Liver (tissue), 9 donors: ENCODE results near the gene CYP2U1. TPM values are rescaled to one million over a fixed set of nuclear protein-coding genes. Genes with fewer than 3 reads are reported as not detected.

Experiments used
- DNase-seq: peaks from one replicate; pipeline ENCODE4 v3.0.0-alpha.2; 2017; ENCODE audit warnings: low spot score
- H3K27ac ChIP-seq, 2 donors: one replicate each; pipeline ENCODE4 v1.7.0; 2013; ENCODE audit warnings: inconsistent platforms in 2 of 2, low read length in 2 of 2, control low read depth in 1 of 2, low read depth in 1 of 2, mild to moderate bottlenecking in 1 of 2
- H3K27me3 ChIP-seq, 4 donors: one replicate each; pipeline versions ENCODE4 v1.6.1 to v1.7.0; 2013; ENCODE audit warnings: low read length in 3 of 4, inconsistent platforms in 1 of 4, mild to moderate bottlenecking in 1 of 4, moderate library complexity in 1 of 4; ENCODE audit not compliant: control insufficient read depth in 4 of 4, insufficient read depth in 4 of 4
- H3K36me3 ChIP-seq, 4 donors: one replicate each; pipeline versions ENCODE4 v1.6.1 to v1.7.0; 2013; ENCODE audit warnings: low read length in 3 of 4, mild to moderate bottlenecking in 3 of 4, low read depth in 1 of 4, moderate library complexity in 1 of 4; ENCODE audit not compliant: control insufficient read depth in 4 of 4, insufficient read depth in 3 of 4
- H3K4me1 ChIP-seq, 4 donors: one replicate each; pipeline versions ENCODE4 v1.6.1 to v1.7.0; 2013; ENCODE audit warnings: low read length in 3 of 4, mild to moderate bottlenecking in 3 of 4, moderate library complexity in 1 of 4; ENCODE audit not compliant: control insufficient read depth in 4 of 4, insufficient read depth in 4 of 4
- H3K4me3 ChIP-seq, 3 donors: one replicate each; pipeline versions ENCODE4 v1.6.1 to v1.7.0; 2013; ENCODE audit warnings: low read length in 3 of 3, control low read depth in 1 of 3, low read depth in 1 of 3, mild to moderate bottlenecking in 1 of 3
- H3K9ac ChIP-seq, 2 donors: one replicate each; pipeline ENCODE4 v1.7.0; 2013; ENCODE audit warnings: low read length in 2 of 2, mild to moderate bottlenecking in 2 of 2, moderate library complexity in 2 of 2, control low read depth in 1 of 2, low read depth in 1 of 2
- H3K9me3 ChIP-seq, 4 donors: one replicate each; pipeline versions ENCODE4 v1.6.1 to v1.7.0; 2013; ENCODE audit warnings: low read length in 3 of 4; ENCODE audit not compliant: control insufficient read depth in 4 of 4
- ATF3 ChIP-seq: IDR thresholded peaks from 2 replicates; pipeline ENCODE4 v1.6.1; 2016; ENCODE audit warnings: antibody characterized with exemption
- CTCF ChIP-seq: fragments of 150-350 bp; IDR thresholded peaks from 2 replicates; pipeline ENCODE4 v1.5.1; 2017; ENCODE audit warnings: improper control_type of control experiment, low read depth, low read length; ENCODE audit not compliant: missing input control
- EGR1 ChIP-seq, 2 donors: IDR thresholded peaks; 2 replicates each; pipeline ENCODE4 v1.6.1; 2016 to 2018; ENCODE audit warnings: antibody characterized with exemption in 2 of 2, low read depth in 2 of 2
- FOXA1 ChIP-seq: IDR thresholded peaks from 2 replicates; pipeline ENCODE4 v1.6.1; 2016; ENCODE audit warnings: antibody characterized with exemption
- FOXA2 ChIP-seq: IDR thresholded peaks from 2 replicates; pipeline ENCODE4 v1.6.1; 2016; ENCODE audit warnings: antibody characterized with exemption
- GABPA ChIP-seq, 2 donors: IDR thresholded peaks in 1 of 2; conservative IDR thresholded peaks in 1 of 2; 2 replicates each; pipeline ENCODE4 v1.6.1; 2016; ENCODE audit warnings: antibody characterized with exemption in 2 of 2, mild to moderate bottlenecking in 1 of 2, moderate library complexity in 1 of 2
- HNF4A ChIP-seq, 2 donors: conservative IDR thresholded peaks; 2 replicates each; pipeline ENCODE4 v1.6.1; 2016; ENCODE audit warnings: antibody characterized with exemption in 2 of 2, mild to moderate bottlenecking in 2 of 2
- HNF4G ChIP-seq: IDR thresholded peaks from 2 replicates; pipeline ENCODE4 v1.6.1; 2016; ENCODE audit warnings: antibody characterized with exemption
- JUND ChIP-seq, 2 donors: IDR thresholded peaks; 2 replicates each; pipeline ENCODE4 v1.6.1; 2016; ENCODE audit warnings: antibody characterized with exemption in 2 of 2
- NR2F2 ChIP-seq: IDR thresholded peaks from 2 replicates; pipeline ENCODE4 v1.6.1; 2016; ENCODE audit warnings: antibody characterized with exemption
- RAD21 ChIP-seq, 2 donors: IDR thresholded peaks; 2 replicates each; pipeline ENCODE4 v1.6.1; 2016; ENCODE audit warnings: antibody characterized with exemption in 2 of 2, mild to moderate bottlenecking in 2 of 2
- REST ChIP-seq: IDR thresholded peaks from 2 replicates; pipeline ENCODE4 v1.6.1; 2016; ENCODE audit warnings: antibody characterized with exemption, mild to moderate bottlenecking
- RXRA ChIP-seq, 2 donors: IDR thresholded peaks; 2 replicates each; pipeline ENCODE4 v1.6.1; 2017 to 2018; ENCODE audit warnings: antibody characterized with exemption in 2 of 2, mild to moderate bottlenecking in 1 of 2
- SP1 ChIP-seq: IDR thresholded peaks from 2 replicates; pipeline ENCODE4 v1.6.1; 2018; ENCODE audit warnings: antibody characterized with exemption, mild to moderate bottlenecking
- TAF1 ChIP-seq: conservative IDR thresholded peaks from 2 replicates; pipeline ENCODE4 v1.6.1; 2016; ENCODE audit warnings: antibody characterized with exemption, mild to moderate bottlenecking
- YY1 ChIP-seq: IDR thresholded peaks from 2 replicates; pipeline ENCODE4 v1.6.1; 2016; ENCODE audit warnings: antibody characterized with exemption, mild to moderate bottlenecking
- ZBTB33 ChIP-seq: IDR thresholded peaks from 2 replicates; pipeline ENCODE4 v1.6.1; 2016; ENCODE audit warnings: antibody characterized with exemption
- WGBS: extraction: QIAGEN DNeasy Blood & Tissue Kit; methylation state at CpG from one replicate; pipeline ENCODE4 v1.1.7; 2013; 5-methylcytosine and 5-hydroxymethylcytosine counted together
- polyA plus RNA-seq, 2 donors: library from polyadenylated mRNA; stranded (reverse) in 1 of 2; unstranded in 1 of 2; fragments of 200-250 nt in 1 of 2; fragments of >200 nt in 1 of 2; fragmentation: Nextera tagmentation in 1 of 2; extraction: Ambion mirVana in 1 of 2; gene quantifications; one replicate each; pipeline versions ENCODE4 v1.2.1 to v1.2.3, GENCODE V29; 2013 to 2015
- total RNA-seq, 2 donors: library from RNA; depleted of rRNA; stranded (reverse); fragments of >200 nt; gene quantifications; one replicate each; pipeline ENCODE4 v1.2.3, GENCODE V29; 2014
- donor health status: healthy.
- donor health status: healthy.
- donor health status: healthy.
- donor health status: healthy.
- donor health status: healthy.

CYP2U1 gene
- total and polyA plus RNA-seq, 4 donors: 2.0 to 4.9 (median 3.2) TPM

GRCh38 chr4:107977966-107978705 is 46.8 kb downstream of the CYP2U1 start:
- peak overlapping the region in 2 of 3 donors; percentile 2 to 17 for H3K4me3 ChIP-seq
- 48% methylated on average over 3 of the region's 3 CpGs for WGBS

GRCh38 chr4:107978716-107979451 is 47.5 kb downstream of the CYP2U1 start:
- no peaks in the 10 kb centered on the region for H3K9me3 ChIP-seq
- H3K4me1 ChIP-seq: peaks cover 0 to 23% (median 20%) of the 10 kb centered on the region in 4 donors
- H3K36me3 ChIP-seq: no peaks in the 10 kb centered on the region
- H3K27me3 ChIP-seq: no peaks in the 10 kb centered on the region
- WGBS: 42% methylated on average over 2 of the region's 2 CpGs
- no peak for DNase-seq
- H3K27ac ChIP-seq: peak overlapping the region; percentile 82 to 92
- peak overlapping the region in 1 of 3 donors; percentile 17 for H3K4me3 ChIP-seq
- no peak overlapping the region for H3K9ac ChIP-seq
- TF ChIP-seq ATF3 (no peak), NR2F2 (peak; percentile 17), RAD21 (IDR thresholded peaks at IDR 0.05) (peak; percentile 41 to 43), FOXA2 (peak; percentile 23), SP1 (peak; percentile 91), CTCF (no peak), HNF4G (peak; percentile 70), REST (peak; percentile 76), HNF4A (conservative IDR thresholded peaks at IDR 0.05) (peak; percentile 88 to 90), YY1 (peak; percentile 54), FOXA1 (no peak), EGR1 (IDR thresholded peaks at IDR 0.05; ENCODE audit: low read depth in 2 of 2) (no peak), ZBTB33 (peak; percentile 64), JUND (IDR thresholded peaks at IDR 0.05) (peak; percentile 60 to 76), TAF1 (peak; percentile 33), GABPA (IDR thresholded peaks at IDR 0.05 in 1 of 2, conservative IDR thresholded peaks at IDR 0.05 in 1 of 2) (no peak), RXRA (IDR thresholded peaks at IDR 0.05) (peak; percentile 86 to 87)

More at GRCh38 chr4:107977966-107978705, 46.8 kb downstream of the CYP2U1 start:
- H3K27me3 ChIP-seq: no peaks in the 10 kb centered on the region
- H3K9me3 ChIP-seq: no peaks in the 10 kb centered on the region
- no peak overlapping the region for H3K9ac ChIP-seq
- no peak for DNase-seq
- H3K27ac ChIP-seq: peak overlapping the region; percentile 82 to 92
- peaks cover 0 to 23% (median 20%) of the 10 kb centered on the region in 4 donors for H3K4me1 ChIP-seq
- TF ChIP-seq ZBTB33: no peak
- TF ChIP-seq FOXA2: no peak
- no peak for TF ChIP-seq EGR1 (IDR thresholded peaks at IDR 0.05; ENCODE audit: low read depth in 2 of 2)
- TF ChIP-seq JUND (IDR thresholded peaks at IDR 0.05): no peak
- TF ChIP-seq RAD21 (IDR thresholded peaks at IDR 0.05): no peak
- H3K36me3 ChIP-seq: no peaks in the 10 kb centered on the region
